ENCODE data around the gene UVSSA. TPM values are rescaled to one million over a fixed set of nuclear protein-coding genes. Genes with fewer than 3 reads are reported as not detected.

Gene UVSSA
- total RNA-seq, 6 experiments from 2014 or later = 7.7 to 9.0 (median 8.7) TPM

DNA sequence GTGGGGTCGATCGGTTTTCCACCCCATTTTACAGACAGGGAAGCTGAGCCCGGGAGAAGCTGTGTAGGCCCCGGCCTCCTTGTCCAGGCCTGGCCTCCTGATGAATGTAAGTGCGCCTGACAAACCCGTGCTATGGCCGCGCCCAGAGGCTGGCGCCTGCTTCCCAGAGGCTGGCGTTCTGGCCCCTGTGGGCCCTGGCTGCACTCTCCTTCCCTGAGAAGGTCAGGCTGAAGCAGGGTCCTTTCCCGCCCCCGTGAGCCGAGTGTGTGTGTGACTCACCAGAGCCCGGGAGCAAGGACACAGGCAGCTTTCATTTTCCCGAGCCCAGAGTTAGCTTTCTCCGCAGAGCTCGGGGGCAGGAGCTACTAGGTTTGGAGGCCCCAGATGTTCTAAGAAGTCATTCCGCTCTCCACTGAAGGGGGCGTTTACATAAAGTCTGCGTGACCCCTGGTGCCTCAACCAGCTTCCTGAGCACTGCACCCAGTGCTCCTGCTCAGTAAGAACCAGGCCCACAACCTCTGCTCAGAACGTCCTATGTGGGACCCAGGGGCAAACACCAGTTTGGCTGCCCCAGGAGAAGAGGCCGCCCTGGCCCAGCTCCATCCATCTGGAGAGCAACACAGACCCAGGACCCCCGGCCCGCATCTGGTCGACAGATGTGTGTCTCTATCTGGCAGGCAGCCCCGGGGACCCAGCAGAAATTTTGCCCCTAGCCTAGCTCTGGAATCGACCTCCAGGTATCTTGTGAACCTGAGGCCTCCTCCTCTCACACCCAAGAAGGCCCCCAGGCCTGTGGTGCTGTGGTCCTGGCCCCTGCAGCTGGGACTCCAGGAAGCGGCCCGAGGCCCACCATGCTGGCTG, 13.6 kb downstream of the UVSSA start:
- Mint-ChIP-seq H3K4me1 (ENCODE audit: low read depth) (peaks cover 10% of the 10 kb centered on the region; the same call in 1 of the 2 replicates), H3K4me3 (no peak overlapping the region), H3K27me3 (ENCODE audit: insufficient read depth) (peaks cover 2% of the 10 kb centered on the region), H3K36me3 (ENCODE audit: low read depth) (peaks cover 4% of the 10 kb centered on the region), H3K27ac (peak overlapping the region; percentile 65; the same call in 1 of the 2 replicates), H3K9me3 (no peaks in the 10 kb centered on the region)
- DNase-seq = peak; percentile 43
- TF ChIP-seq, protein P1, sequence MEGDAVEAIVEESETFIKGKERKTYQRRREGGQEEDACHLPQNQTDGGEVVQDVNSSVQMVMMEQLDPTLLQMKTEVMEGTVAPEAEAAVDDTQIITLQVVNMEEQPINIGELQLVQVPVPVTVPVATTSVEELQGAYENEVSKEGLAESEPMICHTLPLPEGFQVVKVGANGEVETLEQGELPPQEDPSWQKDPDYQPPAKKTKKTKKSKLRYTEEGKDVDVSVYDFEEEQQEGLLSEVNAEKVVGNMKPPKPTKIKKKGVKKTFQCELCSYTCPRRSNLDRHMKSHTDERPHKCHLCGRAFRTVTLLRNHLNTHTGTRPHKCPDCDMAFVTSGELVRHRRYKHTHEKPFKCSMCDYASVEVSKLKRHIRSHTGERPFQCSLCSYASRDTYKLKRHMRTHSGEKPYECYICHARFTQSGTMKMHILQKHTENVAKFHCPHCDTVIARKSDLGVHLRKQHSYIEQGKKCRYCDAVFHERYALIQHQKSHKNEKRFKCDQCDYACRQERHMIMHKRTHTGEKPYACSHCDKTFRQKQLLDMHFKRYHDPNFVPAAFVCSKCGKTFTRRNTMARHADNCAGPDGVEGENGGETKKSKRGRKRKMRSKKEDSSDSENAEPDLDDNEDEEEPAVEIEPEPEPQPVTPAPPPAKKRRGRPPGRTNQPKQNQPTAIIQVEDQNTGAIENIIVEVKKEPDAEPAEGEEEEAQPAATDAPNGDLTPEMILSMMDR (IDR thresholded peaks at IDR 0.05) = no peak

DNA sequence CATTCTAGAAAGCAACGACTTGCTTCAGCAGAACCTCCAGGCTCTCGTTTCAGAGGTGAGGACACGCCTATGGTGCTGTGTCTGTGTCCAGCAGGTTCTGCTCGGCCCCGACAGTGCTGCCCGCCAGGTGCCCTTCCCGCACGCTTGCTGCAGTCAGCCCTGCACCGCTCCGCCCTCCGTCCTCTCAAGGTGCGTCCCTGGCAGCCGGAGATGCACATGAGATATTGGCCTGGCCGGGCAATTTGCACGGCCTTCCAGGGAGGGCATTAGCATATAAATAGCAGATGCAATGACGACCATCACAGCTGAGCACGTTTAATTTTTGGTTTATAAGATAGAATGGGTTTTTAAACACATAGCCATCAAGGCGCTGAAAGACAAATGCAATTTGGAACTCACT, 14.4 kb downstream of the UVSSA start:
- peaks cover 10% of the 10 kb centered on the region; the same call in 1 of the 2 replicates for H3K4me1 Mint-ChIP-seq (ENCODE audit: low read depth)
- H3K9me3 Mint-ChIP-seq = no peaks in the 10 kb centered on the region
- H3K27me3 Mint-ChIP-seq (ENCODE audit: insufficient read depth) = no peaks in the 10 kb centered on the region
- no peak overlapping the region for H3K27ac Mint-ChIP-seq
- TF ChIP-seq, protein P1 (IDR thresholded peaks at IDR 0.05) = no peak
- no peak for DNase-seq
- peaks cover 1% of the 10 kb centered on the region for H3K36me3 Mint-ChIP-seq (ENCODE audit: low read depth)
- H3K4me3 Mint-ChIP-seq = no peak overlapping the region

DNA sequence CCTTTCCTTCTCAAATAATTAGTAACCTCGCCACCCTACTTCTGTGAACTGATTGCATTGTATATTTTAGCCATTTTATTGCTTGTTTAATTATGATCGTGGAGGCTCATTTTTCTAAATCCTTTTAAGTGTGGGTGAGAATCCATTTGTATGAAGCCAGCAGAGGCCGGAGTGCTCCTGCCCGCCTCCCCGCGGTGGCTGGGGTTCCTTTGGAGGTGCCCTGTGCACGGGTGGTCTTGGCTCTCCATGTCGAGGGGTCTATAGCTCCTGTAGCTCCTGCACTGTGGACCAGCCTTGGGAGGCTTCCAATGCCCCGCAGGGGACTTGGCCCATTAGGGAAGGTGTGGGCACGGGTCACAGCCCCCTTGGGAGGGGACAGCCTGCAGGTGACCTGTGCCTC, 15.0 kb downstream of the UVSSA start:
- Mint-ChIP-seq H3K27me3 (ENCODE audit: insufficient read depth) (no peaks in the 10 kb centered on the region), H3K9me3 (no peaks in the 10 kb centered on the region), H3K27ac (no peak overlapping the region), H3K4me1 (ENCODE audit: low read depth) (peaks cover 10% of the 10 kb centered on the region; the same call in 1 of the 2 replicates), H3K4me3 (no peak overlapping the region), H3K36me3 (ENCODE audit: low read depth) (no peaks in the 10 kb centered on the region; the same call in 1 of the 2 replicates)
- TF ChIP-seq, protein P1 (IDR thresholded peaks at IDR 0.05) = no peak
- no peak for DNase-seq

DNA sequence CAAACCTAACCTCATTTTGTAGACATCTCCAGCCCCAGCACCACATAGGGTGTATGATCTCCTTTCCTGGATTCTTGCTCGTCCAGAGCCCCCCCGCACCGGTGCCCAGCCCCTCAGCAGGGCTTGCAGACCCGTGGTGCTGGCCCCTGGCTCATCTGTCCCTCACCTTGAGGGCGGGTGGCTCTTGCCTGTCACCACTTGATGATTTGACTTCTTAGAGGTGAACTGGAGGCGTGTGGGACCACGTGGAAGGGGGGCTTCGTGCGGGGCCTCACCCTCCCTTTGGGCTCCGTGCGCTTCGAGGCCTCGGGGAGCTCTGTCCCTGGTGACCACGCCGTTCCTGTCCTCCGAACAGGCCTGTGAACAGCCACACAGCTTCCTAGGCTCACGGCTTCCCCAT, 15.5 kb downstream of the UVSSA start:
- Mint-ChIP-seq H3K4me3 (no peak overlapping the region), H3K27me3 (ENCODE audit: insufficient read depth) (no peaks in the 10 kb centered on the region), H3K4me1 (ENCODE audit: low read depth) (peaks cover 10% of the 10 kb centered on the region; the same call in 1 of the 2 replicates), H3K9me3 (no peaks in the 10 kb centered on the region), H3K36me3 (ENCODE audit: low read depth) (no peaks in the 10 kb centered on the region; the same call in 1 of the 2 replicates), H3K27ac (no peak overlapping the region)
- DNase-seq = no peak
- TF ChIP-seq, protein P1 (IDR thresholded peaks at IDR 0.05) = no peak

DNA sequence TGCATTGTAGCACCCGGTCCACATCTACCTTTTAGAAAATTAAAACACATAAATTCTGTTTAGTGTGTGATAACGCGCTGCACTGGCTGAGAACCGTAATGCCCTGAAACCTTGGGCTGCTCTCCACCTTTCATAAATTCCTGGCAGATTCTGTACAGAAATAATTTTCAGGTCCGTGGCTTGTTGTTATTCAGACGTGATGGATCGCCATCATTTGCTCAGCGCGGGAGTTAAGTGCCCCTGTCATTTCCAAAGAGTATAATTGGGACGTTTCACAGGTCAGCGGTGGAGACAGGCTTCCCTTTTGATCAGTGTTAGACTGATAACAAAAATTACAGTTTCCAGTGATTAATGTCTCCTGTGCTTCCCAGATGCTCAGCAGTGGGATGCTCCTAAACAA, 16.5 kb downstream of the UVSSA start:
- Mint-ChIP-seq H3K27me3 (ENCODE audit: insufficient read depth) (no peaks in the 10 kb centered on the region), H3K9me3 (no peaks in the 10 kb centered on the region), H3K4me3 (no peak overlapping the region), H3K36me3 (ENCODE audit: low read depth) (no peaks in the 10 kb centered on the region; the same call in 1 of the 2 replicates), H3K4me1 (ENCODE audit: low read depth) (peaks cover 10% of the 10 kb centered on the region; the same call in 1 of the 2 replicates), H3K27ac (no peak overlapping the region)
- TF ChIP-seq, protein P1 (IDR thresholded peaks at IDR 0.05) = no peak
- DNase-seq = no peak

Data from HFFc6 (cell line).